Hematopoietic multipotent progenitor cell (in vitro differentiated cells): Measurements from ENCODE around the gene SPTSSA. TPM values are rescaled to one million over a fixed set of nuclear protein-coding genes. Genes with fewer than 3 reads are reported as not detected.

Experiments used
- DNase-seq, 3 donors: peaks; one replicate each; pipeline ENCODE4 v3.0.0-alpha.2; 2011 to 2015; ENCODE audit warnings: low read depth in 2 of 3, low spot score in 2 of 3
- total RNA-seq: library from RNA; depleted of rRNA; stranded (reverse); fragments of >200 nt; gene quantifications from one replicate; pipeline ENCODE4 v1.2.3, GENCODE V29; 2012

Gene SPTSSA
- total RNA-seq, 1 donor = 12.9 TPM

- no peak for DNase-seq
These were observed 12.2 kb upstream of the SPTSSA start for GRCh38 chr14:34474187-34474679.

- no peak for DNase-seq
These were observed 10.8 kb upstream of the SPTSSA start for GRCh38 chr14:34472706-34473279.

GRCh38 chr14:34470319-34470718 is 8.3 kb upstream of the SPTSSA start:
- no peak for DNase-seq

GRCh38 chr14:34466691-34467090 is 4.7 kb upstream of the SPTSSA start:
- no peak for DNase-seq

- DNase-seq = peak in 2 of 3 donors; percentile 23 to 62
These were observed 3.2 kb upstream of the SPTSSA start for GRCh38 chr14:34465069-34465859.

- no peak for DNase-seq
These were observed 1.5 kb upstream of the SPTSSA start for GRCh38 chr14:34463598-34463961.

- peak in 2 of 3 donors; percentile 23 for DNase-seq
These were observed 507 bp downstream of the SPTSSA start for GRCh38 chr14:34461334-34462131.

GRCh38 chr14:34460841-34461240 is 1.2 kb downstream of the SPTSSA start:
- DNase-seq = no peak

- DNase-seq = no peak
These were observed 1.7 kb downstream of the SPTSSA start for GRCh38 chr14:34460295-34460694.

- DNase-seq = no peak
These were observed 4.9 kb downstream of the SPTSSA start for GRCh38 chr14:34457186-34457585.

- DNase-seq = no peak
These were observed 8.8 kb downstream of the SPTSSA start for GRCh38 chr14:34453226-34453625.

GRCh38 chr14:34452258-34452822 is 9.7 kb downstream of the SPTSSA start:
- DNase-seq = no peak

- DNase-seq = no peak
These were observed 11.1 kb downstream of the SPTSSA start for GRCh38 chr14:34450958-34451357.

- no peak for DNase-seq
These were observed 11.5 kb downstream of the SPTSSA start for GRCh38 chr14:34450542-34450915.

GRCh38 chr14:34449819-34450541 is 12.1 kb downstream of the SPTSSA start:
- no peak for DNase-seq

- no peak for DNase-seq
These were observed 22.9 kb downstream of the SPTSSA start for GRCh38 chr14:34439090-34439489.

- no peak for DNase-seq
These were observed 23.6 kb downstream of the SPTSSA start for GRCh38 chr14:34438438-34438837.

- DNase-seq = no peak
These were observed 24.3 kb downstream of the SPTSSA start for GRCh38 chr14:34437729-34438080.

- DNase-seq = no peak
These were observed 24.9 kb downstream of the SPTSSA start for GRCh38 chr14:34436960-34437728.
